ENCODE data around the gene NALCN. TPM values are rescaled to one million over a fixed set of nuclear protein-coding genes. Genes with fewer than 3 reads are reported as not detected.
"Not testable (repeated sequence)": the region's sequence is repeated elsewhere in the genome, so short reads cannot be mapped to it uniquely, and the experiment has no call there.

NALCN gene
- total RNA-seq, 1 donor from 2014 or later, result 4.8 TPM

- no peak for DNase-seq (ENCODE audit: low spot score)
Measured at GRCh38 chr13:101341464-101341863, 74.8 kb downstream of the NALCN start.

- no peak for DNase-seq (ENCODE audit: low spot score)
Measured at GRCh38 chr13:101339202-101339601, 77.1 kb downstream of the NALCN start.

- DNase-seq (ENCODE audit: low spot score), result no peak
Measured at GRCh38 chr13:101332583-101332982, 83.7 kb downstream of the NALCN start.

GRCh38 chr13:101331731-101332130, 84.6 kb downstream of the NALCN start:
- no peak for DNase-seq (ENCODE audit: low spot score)

- peak; percentile 76 for DNase-seq (ENCODE audit: low spot score)
Measured at GRCh38 chr13:101327871-101328270, 88.4 kb downstream of the NALCN start.

- no peak for DNase-seq (ENCODE audit: low spot score)
Measured at GRCh38 chr13:101326710-101327109, 89.6 kb downstream of the NALCN start.

- peak; percentile 39 for DNase-seq (ENCODE audit: low spot score)
Measured at GRCh38 chr13:101325423-101325822, 90.9 kb downstream of the NALCN start.

GRCh38 chr13:101323601-101324000, 92.7 kb downstream of the NALCN start:
- no peak for DNase-seq (ENCODE audit: low spot score)

- DNase-seq (ENCODE audit: low spot score), result no peak
Measured at GRCh38 chr13:101317986-101318523, 98.3 kb downstream of the NALCN start.

- DNase-seq (ENCODE audit: low spot score), result not testable (repeated sequence)
Measured at GRCh38 chr13:101313479-101313878, 102.8 kb downstream of the NALCN start.

GRCh38 chr13:101309014-101309619, 107.2 kb downstream of the NALCN start:
- no peak for DNase-seq (ENCODE audit: low spot score)

GRCh38 chr13:101308247-101309013, 107.9 kb downstream of the NALCN start:
- DNase-seq (ENCODE audit: low spot score), result no peak

GRCh38 chr13:101307181-101307701, 109.1 kb downstream of the NALCN start:
- peak; percentile 77 for DNase-seq (ENCODE audit: low spot score)

GRCh38 chr13:101306773-101307172, 109.5 kb downstream of the NALCN start:
- DNase-seq (ENCODE audit: low spot score), result no peak

- no peak for DNase-seq (ENCODE audit: low spot score)
Measured at GRCh38 chr13:101305981-101306411, 110.3 kb downstream of the NALCN start.

- no peak for DNase-seq (ENCODE audit: low spot score)
Measured at GRCh38 chr13:101303521-101303920, 112.8 kb downstream of the NALCN start.

GRCh38 chr13:101301053-101301452, 115.3 kb downstream of the NALCN start:
- no peak for DNase-seq (ENCODE audit: low spot score)

- no peak for DNase-seq (ENCODE audit: low spot score)
Measured at GRCh38 chr13:101300531-101300930, 115.8 kb downstream of the NALCN start.

- no peak for DNase-seq (ENCODE audit: low spot score)
Measured at GRCh38 chr13:101298517-101298916, 117.8 kb downstream of the NALCN start.

GRCh38 chr13:101297794-101298193, 118.5 kb downstream of the NALCN start:
- no peak for DNase-seq (ENCODE audit: low spot score)

- no peak for DNase-seq (ENCODE audit: low spot score)
Measured at GRCh38 chr13:101292711-101293110, 123.6 kb downstream of the NALCN start.

- DNase-seq (ENCODE audit: low spot score), result no peak
Measured at GRCh38 chr13:101291646-101292515, 124.4 kb downstream of the NALCN start.
